ENCODE data around the gene RPL7L1.

The RPL7L1 gene

GRCh38 chr6:42879372-42880239, at the start of gene RPL7L1:
Gene RPL7L1 (plus strand): TSS chr6:42879616. CDS start chr6:42879911, 295 bp downstream.
- no peak for FAIRE-seq
- TF ChIP-seq CTCF (IDR thresholded peaks at IDR 0.05; ENCODE audit: insufficient read depth, missing control alignments), result no peak
- DNase-seq (ENCODE audit: insufficient read length, low spot score), result peak; percentile 66

- TF ChIP-seq CTCF (IDR thresholded peaks at IDR 0.05; ENCODE audit: insufficient read depth, missing control alignments), result no peak
- DNase-seq (ENCODE audit: insufficient read length, low spot score) (no peak), FAIRE-seq (no peak)
Observed at GRCh38 chr6:42831237-42831636, 48.2 kb upstream of the RPL7L1 start.

- DNase-seq (ENCODE audit: insufficient read length, low spot score) (no peak), FAIRE-seq (no peak)
- no peak for TF ChIP-seq CTCF (IDR thresholded peaks at IDR 0.05; ENCODE audit: insufficient read depth, missing control alignments)
Observed at GRCh38 chr6:42834056-42834455, 45.4 kb upstream of the RPL7L1 start.

- no peak for TF ChIP-seq CTCF (IDR thresholded peaks at IDR 0.05; ENCODE audit: insufficient read depth, missing control alignments)
- DNase-seq (ENCODE audit: insufficient read length, low spot score) (peak; percentile 53), FAIRE-seq (peak; percentile 32)
Observed at GRCh38 chr6:42841844-42842584, 37.4 kb upstream of the RPL7L1 start.

GRCh38 chr6:42845327-42845694, 34.1 kb upstream of the RPL7L1 start:
- no peak for TF ChIP-seq CTCF (IDR thresholded peaks at IDR 0.05; ENCODE audit: insufficient read depth, missing control alignments)
- FAIRE-seq (no peak), DNase-seq (ENCODE audit: insufficient read length, low spot score) (no peak)

GRCh38 chr6:42846505-42846904, 32.9 kb upstream of the RPL7L1 start:
- no peak for TF ChIP-seq CTCF (IDR thresholded peaks at IDR 0.05; ENCODE audit: insufficient read depth, missing control alignments)
- DNase-seq (ENCODE audit: insufficient read length, low spot score) (no peak), FAIRE-seq (no peak)

- no peak for FAIRE-seq
- no peak for TF ChIP-seq CTCF (IDR thresholded peaks at IDR 0.05; ENCODE audit: insufficient read depth, missing control alignments)
- DNase-seq (ENCODE audit: insufficient read length, low spot score), result no peak
Observed at GRCh38 chr6:42848700-42849099, 30.7 kb upstream of the RPL7L1 start.
